GM18951 (cell line): ENCODE measurements around the gene NPM1.

ENCODE experiments used
- POLR2A ChIP-seq: IDR thresholded peaks from 4 replicates; pipeline ENCODE4 v1.6.1; 2011; ENCODE audit warnings: mild to moderate bottlenecking; ENCODE audit not compliant: insufficient read length, insufficient read depth; ENCODE audit errors: extremely low read depth
- in situ Hi-C: fragments of 300-500 bp; cut with MboI; formaldehyde crosslinking; loops from one replicate; pipeline ENCODE4 v1.12.0; 2022; ENCODE audit warnings: low sequenced_read_pairs, mixed read lengths, inconsistent platforms; ENCODE audit not compliant: unreplicated experiment

Gene NPM1

GRCh38 chr5:171412186-171412585, 24.5 kb downstream of the NPM1 start:
- TF ChIP-seq POLR2A = no peak
- in situ Hi-C loops = loop anchor here (25.0 kb wide), 1 partner anchor 625 kb away; no protein-coding TSS in a partner anchor

GRCh38 chr5:171413153-171413910, 25.7 kb downstream of the NPM1 start:
- TF ChIP-seq POLR2A = no peak
- in situ Hi-C loops = loop anchor here (25.0 kb wide), 1 partner anchor 624 kb away; no protein-coding TSS in a partner anchor

GRCh38 chr5:171413993-171414392, 26.3 kb downstream of the NPM1 start:
- in situ Hi-C loops = loop anchor here (25.0 kb wide), 1 partner anchor 623 kb away; no protein-coding TSS in a partner anchor

- in situ Hi-C loops = loop anchor here (25.0 kb wide), 1 partner anchor 622 kb away; no protein-coding TSS in a partner anchor
Observed at GRCh38 chr5:171415115-171415730, 27.6 kb downstream of the NPM1 start.

GRCh38 chr5:171416160-171417049, 28.8 kb downstream of the NPM1 start:
- in situ Hi-C loops = loop anchor here (25.0 kb wide), 1 partner anchor 621 kb away; no protein-coding TSS in a partner anchor
- no peak for TF ChIP-seq POLR2A

More at GRCh38 chr5:171415115-171415730, 27.6 kb downstream of the NPM1 start:
- TF ChIP-seq POLR2A = no peak

GRCh38 chr5:171418316-171418981, 30.8 kb downstream of the NPM1 start:
- no peak for TF ChIP-seq POLR2A
- in situ Hi-C loops = loop anchor here (25.0 kb wide), 1 partner anchor 619 kb away; no protein-coding TSS in a partner anchor

GRCh38 chr5:171418982-171419687, 31.5 kb downstream of the NPM1 start, which contains the start of gene FGF18:
Gene FGF18 (plus strand): TSS chr5:171419647. CDS start chr5:171420200, 553 bp downstream.
- in situ Hi-C loops = loop anchor here (25.0 kb wide), 1 partner anchor 618 kb away; no protein-coding TSS in a partner anchor

GRCh38 chr5:171419688-171420430, 32.2 kb downstream of the NPM1 start:
- TF ChIP-seq POLR2A = no peak
- in situ Hi-C loops = loop anchor here (10.0 to 25.0 kb wide), 2 partner anchors 485 to 617 kb away; no protein-coding TSS in a partner anchor

More at GRCh38 chr5:171418982-171419687, 31.5 kb downstream of the NPM1 start, which contains the start of gene FGF18:
- TF ChIP-seq POLR2A = no peak

- TF ChIP-seq POLR2A = no peak
- in situ Hi-C loops = loop anchor here (10.0 to 25.0 kb wide), 2 partner anchors 484 to 617 kb away; no protein-coding TSS in a partner anchor
Observed at GRCh38 chr5:171420431-171421241, 33.0 kb downstream of the NPM1 start.

- no peak for TF ChIP-seq POLR2A
- in situ Hi-C loops = loop anchor here (10.0 to 25.0 kb wide), 2 partner anchors 483 to 616 kb away; no protein-coding TSS in a partner anchor
Observed at GRCh38 chr5:171421331-171422262, 33.9 kb downstream of the NPM1 start.
